H9 (cell line): ENCODE data around the gene MOV10L1. TPM values are rescaled to one million over a fixed set of nuclear protein-coding genes. Genes with fewer than 3 reads are reported as not detected.

ENCODE experiments used
- DNase-seq: peaks from one replicate; pipeline ENCODE4 v3.0.0-alpha.2; 2017
- H2AFZ ChIP-seq: one replicate; pipeline ENCODE4 v1.6.1; 2013; ENCODE audit warnings: mild to moderate bottlenecking, low read length, control low read depth, moderate library complexity
- H2AK5ac ChIP-seq: 2 replicates; pipeline ENCODE4 v1.6.1; 2013; ENCODE audit warnings: low read length, control low read depth, mixed read lengths; ENCODE audit not compliant: insufficient read length
- H2BK120ac ChIP-seq: one replicate; pipeline ENCODE4 v1.6.1; 2013; ENCODE audit warnings: low read depth, mild to moderate bottlenecking, low read length, control low read depth, inconsistent platforms; ENCODE audit not compliant: poor library complexity, severe bottlenecking
- H2BK12ac ChIP-seq: 2 replicates; pipeline ENCODE4 v1.6.1; 2013; ENCODE audit warnings: low read length, control low read depth, mixed read lengths, low read depth; ENCODE audit not compliant: insufficient read length
- H2BK15ac ChIP-seq: 2 replicates; pipeline ENCODE4 v1.6.1; 2013; ENCODE audit warnings: low read depth, low read length, control low read depth
- H2BK20ac ChIP-seq: one replicate; pipeline ENCODE4 v1.6.1; 2013; ENCODE audit warnings: low read depth, mild to moderate bottlenecking, low read length, control low read depth, inconsistent platforms; ENCODE audit not compliant: poor library complexity, severe bottlenecking
- H2BK5ac ChIP-seq: 2 replicates; pipeline ENCODE4 v1.6.1; 2013; ENCODE audit warnings: low read length, control low read depth, mixed read lengths; ENCODE audit not compliant: insufficient read length
- H3K14ac ChIP-seq: 2 replicates; pipeline ENCODE4 v1.6.1; 2013; ENCODE audit warnings: low read length, control low read depth; ENCODE audit not compliant: insufficient read depth
- H3K18ac ChIP-seq: 2 replicates; pipeline ENCODE4 v1.6.1; 2013; ENCODE audit warnings: low read depth, mild to moderate bottlenecking, mixed read lengths, low read length, control low read depth; ENCODE audit not compliant: insufficient read length
- H3K23ac ChIP-seq: 2 replicates; pipeline ENCODE4 v1.6.1; 2013; ENCODE audit warnings: low read length, control low read depth, mixed read lengths, low read depth; ENCODE audit not compliant: insufficient read length
- H3K23me2 ChIP-seq: 2 replicates; pipeline ENCODE4 v1.6.1; 2013; ENCODE audit warnings: low read depth, mild to moderate bottlenecking, mixed read lengths, low read length, control low read depth; ENCODE audit not compliant: insufficient read length, poor library complexity, severe bottlenecking
- H3K27ac ChIP-seq: 2 replicates; pipeline ENCODE4 v1.5.1; 2013; ENCODE audit warnings: low read length, control low read depth, mixed read lengths, low read depth; ENCODE audit not compliant: insufficient read length
- H3K27me3 ChIP-seq: 2 replicates; pipeline ENCODE4 v1.6.1; 2013; ENCODE audit warnings: low read length, control low read depth, inconsistent platforms; ENCODE audit not compliant: insufficient read depth
- H3K4ac ChIP-seq: 2 replicates; pipeline ENCODE4 v1.6.1; 2013; ENCODE audit warnings: low read depth, mild to moderate bottlenecking, control low read depth, inconsistent platforms, low read length, moderate library complexity
- H3K4me1 ChIP-seq: 2 replicates; pipeline ENCODE4 v1.6.1; 2013; ENCODE audit warnings: low read length, control low read depth, inconsistent platforms; ENCODE audit not compliant: insufficient read depth
- H3K4me2 ChIP-seq: 2 replicates; pipeline ENCODE4 v1.6.1; 2013; ENCODE audit warnings: low read length, control low read depth, mixed read lengths; ENCODE audit not compliant: insufficient read length, insufficient read depth
- H3K56ac ChIP-seq: 2 replicates; pipeline ENCODE4 v1.6.1; 2013; ENCODE audit warnings: low read depth, mild to moderate bottlenecking, mixed read lengths, low read length, control low read depth; ENCODE audit not compliant: insufficient read length
- H3K79me1 ChIP-seq: 2 replicates; pipeline ENCODE4 v1.6.1; 2013; ENCODE audit warnings: low read depth, mild to moderate bottlenecking, moderate library complexity, low read length, control low read depth, inconsistent platforms; ENCODE audit not compliant: insufficient read depth, poor library complexity, severe bottlenecking
- H3K79me2 ChIP-seq: 2 replicates; pipeline ENCODE4 v1.6.1; 2013; ENCODE audit warnings: low read length, control low read depth, inconsistent platforms; ENCODE audit not compliant: insufficient read depth
- H3K9ac ChIP-seq: 2 replicates; pipeline ENCODE4 v1.6.1; 2013; ENCODE audit warnings: low read length, control low read depth, mixed read lengths; ENCODE audit not compliant: insufficient read length; ENCODE audit errors: extremely low read depth
- H3K9me3 ChIP-seq: one replicate; pipeline ENCODE4 v1.6.1; 2013; ENCODE audit warnings: low read depth, low read length, inconsistent platforms; ENCODE audit not compliant: control insufficient read depth
- H3T11ph ChIP-seq: one replicate; pipeline ENCODE4 v1.6.1; 2013; ENCODE audit warnings: mild to moderate bottlenecking, low read length, control low read depth, inconsistent platforms
- H4K20me1 ChIP-seq: one replicate; pipeline ENCODE4 v1.6.1; 2013; ENCODE audit not compliant: control insufficient read depth, insufficient read length, insufficient read depth
- H4K5ac ChIP-seq: 2 replicates; pipeline ENCODE4 v1.6.1; 2013; ENCODE audit warnings: low read depth, mild to moderate bottlenecking, mixed read lengths, low read length, control low read depth; ENCODE audit not compliant: insufficient read length
- H4K8ac ChIP-seq: replicated peaks from 2 replicates; pipeline ENCODE4 v1.6.1; 2013; ENCODE audit warnings: low read length, control low read depth, mixed read lengths, low read depth; ENCODE audit not compliant: insufficient read length
- H4K91ac ChIP-seq: 2 replicates; pipeline ENCODE4 v1.6.1; 2013; ENCODE audit warnings: low read depth, mild to moderate bottlenecking, moderate library complexity, mixed read lengths, low read length, control low read depth; ENCODE audit not compliant: insufficient read length
- H3K27ac Mint-ChIP-seq, 3 experiments: 2 replicates in 2 of 3; 3 replicates in 1 of 3; pipeline ENCODE4 v1.8.0; 2020 to 2021; ENCODE audit warnings: mixed read lengths in 3 of 3, mild to moderate bottlenecking in 1 of 3, moderate library complexity in 1 of 3
- H3K27me3 Mint-ChIP-seq: 2 replicates; pipeline ENCODE4 v1.8.0; 2021; ENCODE audit warnings: low read depth, mild to moderate bottlenecking, moderate library complexity, mixed read lengths
- H3K36me3 Mint-ChIP-seq, 3 experiments: 2 replicates in 2 of 3; 3 replicates in 1 of 3; pipeline ENCODE4 v1.8.0; 2020 to 2021; ENCODE audit warnings: low read depth in 3 of 3, mixed read lengths in 3 of 3; ENCODE audit not compliant: insufficient read depth in 1 of 3
- H3K4me1 Mint-ChIP-seq, 2 experiments: 2 replicates each; pipeline ENCODE4 v1.8.0; 2020; ENCODE audit warnings: mixed read lengths in 2 of 2
- H3K4me3 Mint-ChIP-seq, 2 experiments: 2 replicates in 1 of 2; 3 replicates in 1 of 2; pipeline ENCODE4 v1.8.0; 2020 to 2021; ENCODE audit warnings: mild to moderate bottlenecking in 2 of 2, mixed read lengths in 2 of 2, moderate library complexity in 1 of 2
- H3K9me3 Mint-ChIP-seq, 2 experiments: 2 replicates in 1 of 2; 3 replicates in 1 of 2; pipeline ENCODE4 v1.8.0; 2020; ENCODE audit warnings: mild to moderate bottlenecking in 2 of 2, mixed read lengths in 2 of 2, moderate library complexity in 1 of 2
- CTCF ChIP-seq: fragments of 200-600 bp; sonication (generic); conservative IDR thresholded peaks from 3 replicates; pipeline ENCODE4 v1.8.0; 2021; ENCODE audit warnings: antibody characterized with exemption, mild to moderate bottlenecking
- WGBS: extraction: QIAGEN DNeasy Blood & Tissue Kit; methylation state at CpG from one replicate; pipeline ENCODE4 v1.1.7; 2013; ENCODE audit warnings: missing lambda C conversion rate, low lambda C conversion rate, mixed read lengths; ENCODE audit not compliant: insufficient read length; ENCODE audit errors: extremely low coverage; 5-methylcytosine and 5-hydroxymethylcytosine counted together
- total RNA-seq: library from RNA; stranded (reverse); gene quantifications from 2 replicates; pipeline ENCODE4 v1.2.1, GENCODE V29; 2021

The MOV10L1 gene
- total RNA-seq, 1 experiment from 2014 or later: not detected

GRCh38 chr22:50072714-50073538 lies 16.9 kb upstream of the MOV10L1 start:
- Histone ChIP-seq H2BK20ac (no peak overlapping the region), H4K20me1 (no peaks in the 10 kb centered on the region), H3T11ph (no peak overlapping the region), H3K4me1 (no peaks in the 10 kb centered on the region), H3K23ac (no peak overlapping the region), H2AK5ac (no peak overlapping the region), H3K79me2 (no peaks in the 10 kb centered on the region), H3K4ac (no peak overlapping the region), H3K79me1 (no peaks in the 10 kb centered on the region), H3K27ac (no peak overlapping the region), H2BK5ac (no peak overlapping the region), H3K9me3 (no peaks in the 10 kb centered on the region), H2AFZ (no peak overlapping the region), H3K23me2 (no peaks in the 10 kb centered on the region), H2BK15ac (no peak overlapping the region), H4K5ac (no peak overlapping the region), H2BK120ac (no peak overlapping the region), H3K18ac (no peak overlapping the region), H2BK12ac (no peak overlapping the region), H3K27me3 (no peaks in the 10 kb centered on the region), H3K56ac (no peak overlapping the region), H4K91ac (no peak overlapping the region), H3K4me2 (no peak overlapping the region), H3K14ac (no peak overlapping the region), H3K9ac (no peak overlapping the region), H4K8ac (no peak overlapping the region)
- 0 out of 4 replicates have a peak, but pooled peaks cover 0 to 8% of the 10 kb centered on the region in 2 experiments for H3K4me1 Mint-ChIP-seq
- no peak overlapping the region for H3K27ac Mint-ChIP-seq
- WGBS: no CpG with 5 or more reads among the region's 28 CpGs
- no peaks in the 10 kb centered on the region for H3K9me3 Mint-ChIP-seq
- H3K27me3 Mint-ChIP-seq: peaks cover 1% of the 10 kb centered on the region; the same call in 1 of the 2 replicates
- DNase-seq: no peak
- H3K36me3 Mint-ChIP-seq: no peaks in the 10 kb centered on the region
- no peak overlapping the region for H3K4me3 Mint-ChIP-seq
- no peak for TF ChIP-seq CTCF
